Gastroesophageal sphincter (tissue), 3 donors: ENCODE data around the gene CPNE9.

Source experiments
- EP300 ChIP-seq: sonication (generic); formaldehyde crosslinking; IDR thresholded peaks from one replicate; pipeline ENCODE4 v1.6.1; 2017; ENCODE audit warnings: antibody characterized with exemption, mild to moderate bottlenecking
- TF ChIP-seq, protein P1 (sequence below), 4 experiments: fragments of 200-600 bp in 2 of 4; fragments of 450-650 bp in 2 of 4; sonication (generic) in 1 of 4; IDR thresholded peaks; one replicate each; pipeline ENCODE4 v1.5.1; 2017 to 2019; ENCODE audit warnings: antibody characterized with exemption in 4 of 4, mild to moderate bottlenecking in 2 of 4, moderate library complexity in 2 of 4

DNA sequence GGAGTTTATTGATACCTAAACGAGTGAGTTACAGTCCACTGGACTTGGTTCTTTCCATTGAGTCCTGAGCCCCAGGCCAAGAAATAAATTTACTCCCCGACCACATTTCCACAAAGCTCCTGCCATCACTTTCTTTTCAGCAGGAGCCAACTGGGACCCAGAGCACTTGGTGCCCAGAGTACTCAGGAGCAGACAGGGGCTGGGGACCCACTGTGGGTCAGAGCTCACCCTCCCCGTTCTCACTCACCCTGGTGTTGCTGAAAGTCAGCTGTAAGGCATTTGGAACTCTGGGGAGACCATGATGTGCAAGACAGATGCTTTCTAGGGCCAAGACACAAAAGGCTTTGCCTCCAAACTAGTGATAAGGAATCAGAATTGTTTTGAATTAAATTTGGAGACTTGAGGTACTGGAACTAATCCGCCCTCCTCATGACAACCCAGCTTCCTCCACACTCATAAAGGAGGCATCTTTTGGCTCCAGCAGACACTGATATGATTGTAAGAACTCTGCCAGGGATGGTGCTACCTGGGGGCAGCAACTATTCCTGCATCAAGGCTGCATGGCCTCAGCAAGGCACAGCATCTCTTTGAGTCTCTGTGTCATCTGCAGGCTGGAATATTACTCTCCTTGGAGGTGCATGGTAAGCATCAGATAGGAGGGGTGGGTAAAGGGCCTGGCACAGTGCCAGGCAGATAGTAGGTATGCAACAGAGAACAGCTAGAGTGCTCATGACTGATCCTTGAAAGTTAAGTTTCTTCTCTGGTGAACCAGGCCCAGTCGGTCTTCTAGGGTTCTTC, 73.5 kb downstream of the CPNE9 start:
- no peak for TF ChIP-seq EP300
- TF ChIP-seq, protein P1, sequence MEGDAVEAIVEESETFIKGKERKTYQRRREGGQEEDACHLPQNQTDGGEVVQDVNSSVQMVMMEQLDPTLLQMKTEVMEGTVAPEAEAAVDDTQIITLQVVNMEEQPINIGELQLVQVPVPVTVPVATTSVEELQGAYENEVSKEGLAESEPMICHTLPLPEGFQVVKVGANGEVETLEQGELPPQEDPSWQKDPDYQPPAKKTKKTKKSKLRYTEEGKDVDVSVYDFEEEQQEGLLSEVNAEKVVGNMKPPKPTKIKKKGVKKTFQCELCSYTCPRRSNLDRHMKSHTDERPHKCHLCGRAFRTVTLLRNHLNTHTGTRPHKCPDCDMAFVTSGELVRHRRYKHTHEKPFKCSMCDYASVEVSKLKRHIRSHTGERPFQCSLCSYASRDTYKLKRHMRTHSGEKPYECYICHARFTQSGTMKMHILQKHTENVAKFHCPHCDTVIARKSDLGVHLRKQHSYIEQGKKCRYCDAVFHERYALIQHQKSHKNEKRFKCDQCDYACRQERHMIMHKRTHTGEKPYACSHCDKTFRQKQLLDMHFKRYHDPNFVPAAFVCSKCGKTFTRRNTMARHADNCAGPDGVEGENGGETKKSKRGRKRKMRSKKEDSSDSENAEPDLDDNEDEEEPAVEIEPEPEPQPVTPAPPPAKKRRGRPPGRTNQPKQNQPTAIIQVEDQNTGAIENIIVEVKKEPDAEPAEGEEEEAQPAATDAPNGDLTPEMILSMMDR (IDR thresholded peaks at IDR 0.05) = no peak
